GM23248 (cell line): ENCODE data around the gene NTHL1. TPM values are rescaled to one million over a fixed set of nuclear protein-coding genes. Genes with fewer than 3 reads are reported as not detected.

Experiments
- DNase-seq: peaks from one replicate; pipeline ENCODE4 v3.0.0-alpha.2; 2015
- H2AFZ ChIP-seq: fragments of 200-600 bp; sonication (generic); 2 replicates; pipeline ENCODE4 v1.6.1; 2016; ENCODE audit warnings: antibody characterized with exemption
- H3F3A ChIP-seq: fragments of 200-600 bp; sonication (generic); 2 replicates; pipeline ENCODE4 v1.6.1; 2016; ENCODE audit warnings: mild to moderate bottlenecking, antibody characterized with exemption, mixed run types; ENCODE audit not compliant: insufficient read depth
- H3K27ac ChIP-seq: fragments of 200-600 bp; sonication (generic); 2 replicates; pipeline ENCODE4 v1.5.1; 2016; ENCODE audit warnings: mild to moderate bottlenecking
- H3K27me3 ChIP-seq: fragments of 200-600 bp; sonication (generic); replicated peaks from 2 replicates; pipeline ENCODE4 v1.6.1; 2016; ENCODE audit warnings: mild to moderate bottlenecking; ENCODE audit not compliant: insufficient read depth
- H3K36me3 ChIP-seq: fragments of 200-600 bp; sonication (generic); 2 replicates; pipeline ENCODE4 v1.6.1; 2016; ENCODE audit warnings: low read depth, mild to moderate bottlenecking
- H3K4me1 ChIP-seq: fragments of 200-600 bp; sonication (generic); 2 replicates; pipeline ENCODE4 v1.6.1; 2016; ENCODE audit warnings: mild to moderate bottlenecking; ENCODE audit not compliant: insufficient read depth
- H3K4me2 ChIP-seq: fragments of 200-600 bp; sonication (generic); one replicate; pipeline ENCODE4 v1.6.1; 2016; ENCODE audit warnings: mild to moderate bottlenecking; ENCODE audit not compliant: unreplicated experiment
- H3K4me3 ChIP-seq: fragments of 200-600 bp; sonication (generic); 2 replicates; pipeline ENCODE4 v1.5.1; 2016; ENCODE audit warnings: mild to moderate bottlenecking
- H3K79me2 ChIP-seq: fragments of 200-600 bp; sonication (generic); 2 replicates; pipeline ENCODE4 v1.6.1; 2016; ENCODE audit warnings: mild to moderate bottlenecking; ENCODE audit not compliant: insufficient read depth
- H3K9ac ChIP-seq: fragments of 200-600 bp; sonication (generic); 2 replicates; pipeline ENCODE4 v1.6.1; 2016; ENCODE audit warnings: mild to moderate bottlenecking
- H3K9me2 ChIP-seq: fragments of 200-600 bp; sonication (generic); 2 replicates; pipeline ENCODE4 v1.6.1; 2016; ENCODE audit warnings: mixed run types, mild to moderate bottlenecking, moderate library complexity; ENCODE audit not compliant: insufficient read depth
- H3K9me3 ChIP-seq: fragments of 200-600 bp; sonication (generic); one replicate; pipeline ENCODE4 v1.6.1; 2017; ENCODE audit warnings: low read depth
- H4K20me1 ChIP-seq: fragments of 200-600 bp; sonication (generic); 2 replicates; pipeline ENCODE4 v1.6.0; 2016; ENCODE audit not compliant: insufficient read depth
- EZH2 ChIP-seq: fragments of 200-600 bp; sonication (generic); IDR thresholded peaks from 2 replicates; pipeline ENCODE4 v1.6.1; 2018; ENCODE audit warnings: antibody characterized with exemption, mild to moderate bottlenecking; ENCODE audit not compliant: insufficient read depth, poor library complexity, severe bottlenecking
- EZH2phosphoT487 ChIP-seq: fragments of 200-600 bp; sonication (generic); IDR thresholded peaks from 2 replicates; pipeline ENCODE4 v1.6.1; 2018; ENCODE audit warnings: antibody characterized with exemption, moderate library complexity, mild to moderate bottlenecking, low read depth; ENCODE audit not compliant: insufficient read depth
- WGBS, 2 experiments: methylation state at CpG; one replicate each; pipeline ENCODE4 v1.1.6; 2015 to 2017; ENCODE audit warnings: low lambda C conversion rate in 2 of 2, low coverage in 1 of 2; ENCODE audit errors: missing lambda C conversion rate in 2 of 2; 5-methylcytosine and 5-hydroxymethylcytosine counted together
- in situ Hi-C: fragments of 300-500 bp; cut with MboI; formaldehyde crosslinking; loops from 2 replicates; pipeline ENCODE4 v1.15.0; 2020
- polyA plus RNA-seq: library from polyadenylated mRNA; unstranded; fragments of >200 nt; fragmentation: Nextera tagmentation; extraction: Ambion mirVana; gene quantifications from 2 replicates; pipeline ENCODE4 v1.2.1, GENCODE V29; 2016
- total RNA-seq: library from RNA; depleted of rRNA; stranded (reverse); fragments of >200 nt; shearing (Covaris generic); gene quantifications from 2 replicates; pipeline ENCODE4 v1.2.3, GENCODE V29; 2014

NTHL1 gene
- total and polyA plus RNA-seq, 2 experiments from 2014 or later: 20.3 to 22.8 TPM

DNA sequence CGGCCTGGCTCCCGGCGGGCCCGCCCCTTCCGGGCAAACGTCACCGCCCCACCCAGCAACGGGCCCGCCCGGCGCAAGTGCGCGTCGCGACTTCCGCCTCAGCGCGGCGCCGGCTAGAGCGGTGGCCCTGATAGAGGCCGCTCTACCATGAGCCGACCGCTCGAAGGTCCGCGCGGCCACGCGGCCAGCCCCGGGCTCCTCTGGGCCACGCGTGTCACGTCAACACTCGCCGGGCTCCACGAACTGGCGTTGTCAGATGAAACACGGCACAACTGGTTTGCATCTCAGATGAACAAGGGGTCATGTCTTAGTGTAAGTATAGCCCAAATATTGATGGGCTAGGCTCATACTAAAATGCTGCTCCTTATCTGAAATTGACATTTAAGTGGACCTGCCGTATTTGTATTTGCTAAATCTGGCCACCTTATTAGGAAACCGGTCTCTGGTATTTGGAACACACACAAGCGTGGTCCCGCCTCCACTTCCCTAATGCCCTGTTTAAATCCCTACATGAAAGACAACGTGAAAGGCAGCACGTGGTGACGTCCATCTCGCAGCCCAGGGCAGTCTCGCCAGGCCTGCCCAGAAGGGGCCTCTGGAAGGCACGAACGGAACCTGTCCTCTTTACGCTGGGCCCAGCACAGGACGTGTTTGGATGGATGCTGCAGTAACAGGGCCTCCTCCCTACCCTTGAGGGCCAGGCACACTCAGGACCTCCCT, 37.7 kb downstream of the NTHL1 start, which contains the start of gene ZNF598:
TSS of gene ZNF598 (minus strand) at position 31 of the 720 bp plus-strand sequence.
- peak within 1 kb of the TSS; percentile 66 for H2AFZ ChIP-seq
- peaks cover 17% of the 10 kb centered on the region for H3F3A ChIP-seq
- no peaks in the 10 kb centered on the region for H3K9me2 ChIP-seq
- DNase-seq: peak; percentile 95
- peaks cover 6% of the 10 kb centered on the region; the same call in 1 of the 2 replicates for H4K20me1 ChIP-seq
- no peaks in the 10 kb centered on the region for H3K9me3 ChIP-seq
- no peaks in the 10 kb centered on the region for H3K36me3 ChIP-seq
- H3K27ac ChIP-seq: peak within 1 kb of the TSS; percentile 93
- in situ Hi-C loops: no loop called here
- WGBS, 2 experiments: 1 to 2% methylated on average over 41 to 46 of the region's 52 CpGs
- H3K9ac ChIP-seq: peak within 1 kb of the TSS; percentile 91
- peak within 1 kb of the TSS; percentile 85 for H3K4me3 ChIP-seq
- peaks cover 18% of the 10 kb centered on the region for H3K4me1 ChIP-seq
- peak within 1 kb of the TSS; percentile 97 for H3K4me2 ChIP-seq
- H3K27me3 ChIP-seq: no peaks in the 10 kb centered on the region
- TF ChIP-seq EZH2phosphoT487: no peak
- no peak for TF ChIP-seq EZH2
- H3K79me2 ChIP-seq: peaks cover 58% of the 10 kb centered on the region

- H3K27ac ChIP-seq: peak overlapping the region; percentile 93
- peak overlapping the region; percentile 97 for H3K4me2 ChIP-seq
- TF ChIP-seq EZH2 (no peak), EZH2phosphoT487 (no peak)
- H3K9me2 ChIP-seq: no peaks in the 10 kb centered on the region
- H3K36me3 ChIP-seq: no peaks in the 10 kb centered on the region
- H3F3A ChIP-seq: peaks cover 17% of the 10 kb centered on the region
- H4K20me1 ChIP-seq: peaks cover 11% of the 10 kb centered on the region; the same call in 1 of the 2 replicates
- 0 out of 2 replicates have a peak overlapping the region, but pooled peaks have one; percentile 2 for H2AFZ ChIP-seq
- H3K9me3 ChIP-seq: no peaks in the 10 kb centered on the region
- peak overlapping the region; percentile 85 for H3K4me3 ChIP-seq
- in situ Hi-C loops: no loop called here
- WGBS, 2 experiments: 1% methylated on average over 14 to 49 of the region's 55 CpGs
- peaks cover 65% of the 10 kb centered on the region for H3K79me2 ChIP-seq
- peak overlapping the region; percentile 91 for H3K9ac ChIP-seq
- H3K27me3 ChIP-seq: no peaks in the 10 kb centered on the region
- peak; percentile 45 for DNase-seq
- peaks cover 18% of the 10 kb centered on the region for H3K4me1 ChIP-seq
Observed at GRCh38 chr16:2009164-2009711, 38.4 kb downstream of the NTHL1 start.

DNA sequence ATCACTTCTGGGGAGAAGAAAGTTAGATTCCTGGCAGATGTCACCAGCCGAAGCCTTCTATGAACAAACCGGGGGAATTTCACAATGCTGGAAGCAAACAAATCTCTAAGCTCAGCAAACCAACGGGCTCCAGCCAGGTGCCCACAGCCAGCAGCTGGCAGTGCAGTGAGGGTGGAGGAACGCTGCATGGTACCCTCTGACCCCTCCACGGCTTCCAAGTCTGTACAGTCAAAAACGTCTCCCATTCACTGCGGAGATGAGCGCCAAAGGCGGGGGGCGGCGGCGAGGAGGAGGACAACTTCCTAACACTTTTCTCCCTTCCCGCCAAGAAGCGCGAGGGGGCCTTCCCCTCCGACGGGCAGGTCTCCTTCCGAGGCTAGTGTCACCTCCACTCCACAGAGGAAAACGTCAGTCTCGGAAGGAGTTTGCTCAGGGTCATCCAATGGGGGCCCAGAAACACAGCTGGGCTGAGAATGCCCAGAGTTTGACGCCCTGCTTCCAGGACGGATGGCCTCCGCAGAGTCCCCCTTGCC, 38.9 kb downstream of the NTHL1 start:
- H4K20me1 ChIP-seq: peaks cover 11% of the 10 kb centered on the region; the same call in 1 of the 2 replicates
- H2AFZ ChIP-seq: 0 out of 2 replicates have a peak overlapping the region, but pooled peaks have one; percentile 2
- no peaks in the 10 kb centered on the region for H3K9me3 ChIP-seq
- TF ChIP-seq EZH2 (no peak), EZH2phosphoT487 (no peak)
- peaks cover 70% of the 10 kb centered on the region for H3K79me2 ChIP-seq
- WGBS, 2 experiments: 1% methylated on average over 23 of the region's 23 CpGs
- H3K9me2 ChIP-seq: no peaks in the 10 kb centered on the region
- peak overlapping the region; percentile 93 for H3K27ac ChIP-seq
- peak overlapping the region; percentile 85 for H3K4me3 ChIP-seq
- peak; percentile 84 for DNase-seq
- H3K36me3 ChIP-seq: no peaks in the 10 kb centered on the region
- peak overlapping the region; percentile 97 for H3K4me2 ChIP-seq
- peaks cover 18% of the 10 kb centered on the region for H3K4me1 ChIP-seq
- in situ Hi-C loops: no loop called here
- no peaks in the 10 kb centered on the region for H3K27me3 ChIP-seq
- H3K9ac ChIP-seq: peak overlapping the region; percentile 91
- H3F3A ChIP-seq: peaks cover 17% of the 10 kb centered on the region

DNA sequence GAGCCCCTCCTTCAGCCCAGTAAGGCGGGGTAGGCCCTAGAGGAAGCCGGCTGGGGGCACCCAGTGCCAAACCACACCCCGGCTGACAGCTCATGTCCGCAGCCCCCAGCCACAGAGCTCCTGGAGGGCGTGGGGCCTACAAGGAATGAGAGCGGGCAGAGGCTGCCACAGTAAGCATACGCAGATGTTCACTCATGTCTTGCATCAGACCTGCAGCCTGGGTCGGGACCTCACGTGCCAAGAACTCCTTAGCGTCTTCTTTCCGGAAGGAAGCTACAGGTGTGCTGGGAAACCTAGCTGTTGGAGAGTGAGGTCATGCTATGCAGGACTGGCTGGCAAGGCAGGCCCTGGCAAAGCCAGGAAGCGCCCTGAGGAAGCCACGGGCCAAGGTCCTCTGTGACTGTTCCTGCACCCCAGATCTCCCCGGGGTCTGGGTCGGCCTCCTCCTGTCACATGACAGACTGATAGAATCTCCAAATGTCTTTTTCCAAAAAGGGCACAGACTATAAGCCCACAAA, 39.6 kb downstream of the NTHL1 start:
- Histone ChIP-seq H3K4me1 (peaks cover 21% of the 10 kb centered on the region), H3K4me3 (peak overlapping the region; percentile 85), H3K27me3 (no peaks in the 10 kb centered on the region), H3K36me3 (no peaks in the 10 kb centered on the region), H3K9ac (peak overlapping the region; percentile 91), H3K4me2 (peak overlapping the region; percentile 97), H3K9me3 (no peaks in the 10 kb centered on the region), H3F3A (peaks cover 17% of the 10 kb centered on the region), H3K79me2 (peaks cover 77% of the 10 kb centered on the region), H2AFZ (no peak overlapping the region), H3K27ac (peak overlapping the region; percentile 93), H3K9me2 (no peaks in the 10 kb centered on the region), H4K20me1 (peaks cover 11% of the 10 kb centered on the region; the same call in 1 of the 2 replicates)
- TF ChIP-seq EZH2 (no peak), EZH2phosphoT487 (no peak)
- 5 to 8% methylated on average over 15 of the region's 15 CpGs for WGBS, 2 experiments
- peak; percentile 96 for DNase-seq
- in situ Hi-C loops: no loop called here
